ENCODE results near the gene SPRED1.

The SPRED1 gene

DNA sequence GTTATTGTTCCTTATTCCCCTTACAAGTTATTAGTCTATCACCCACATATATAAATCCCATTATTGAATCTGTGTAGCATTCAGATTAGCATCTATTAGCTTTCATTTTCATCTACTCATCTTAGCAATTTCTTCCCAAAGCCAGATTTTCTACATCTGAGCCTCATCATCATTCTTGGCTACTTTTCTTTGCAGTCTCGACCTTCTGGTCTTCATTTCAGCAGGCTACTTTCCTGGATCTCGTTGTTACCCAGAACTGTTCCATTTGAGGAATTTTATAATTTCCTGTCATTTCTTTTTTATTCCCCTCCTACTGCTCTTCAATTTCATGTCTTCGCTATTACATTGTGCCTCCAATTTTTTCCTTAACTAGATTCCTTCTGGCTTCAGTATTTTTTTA, 51.8 kb downstream of the SPRED1 start:
- no peak for DNase-seq (ENCODE audit: low read depth in 1 of 2, low spot score in 1 of 2)
- TF ChIP-seq SPI1 (IDR thresholded peaks at IDR 0.05; ENCODE audit: borderline replicate concordance, low read depth) (no peak), GABPA (IDR thresholded peaks at IDR 0.05; ENCODE audit: low read depth) (no peak), POLR2AphosphoS5 (IDR thresholded peaks at IDR 0.05; ENCODE audit: low read depth) (no peak)
- TF ChIP-seq, protein P1, sequence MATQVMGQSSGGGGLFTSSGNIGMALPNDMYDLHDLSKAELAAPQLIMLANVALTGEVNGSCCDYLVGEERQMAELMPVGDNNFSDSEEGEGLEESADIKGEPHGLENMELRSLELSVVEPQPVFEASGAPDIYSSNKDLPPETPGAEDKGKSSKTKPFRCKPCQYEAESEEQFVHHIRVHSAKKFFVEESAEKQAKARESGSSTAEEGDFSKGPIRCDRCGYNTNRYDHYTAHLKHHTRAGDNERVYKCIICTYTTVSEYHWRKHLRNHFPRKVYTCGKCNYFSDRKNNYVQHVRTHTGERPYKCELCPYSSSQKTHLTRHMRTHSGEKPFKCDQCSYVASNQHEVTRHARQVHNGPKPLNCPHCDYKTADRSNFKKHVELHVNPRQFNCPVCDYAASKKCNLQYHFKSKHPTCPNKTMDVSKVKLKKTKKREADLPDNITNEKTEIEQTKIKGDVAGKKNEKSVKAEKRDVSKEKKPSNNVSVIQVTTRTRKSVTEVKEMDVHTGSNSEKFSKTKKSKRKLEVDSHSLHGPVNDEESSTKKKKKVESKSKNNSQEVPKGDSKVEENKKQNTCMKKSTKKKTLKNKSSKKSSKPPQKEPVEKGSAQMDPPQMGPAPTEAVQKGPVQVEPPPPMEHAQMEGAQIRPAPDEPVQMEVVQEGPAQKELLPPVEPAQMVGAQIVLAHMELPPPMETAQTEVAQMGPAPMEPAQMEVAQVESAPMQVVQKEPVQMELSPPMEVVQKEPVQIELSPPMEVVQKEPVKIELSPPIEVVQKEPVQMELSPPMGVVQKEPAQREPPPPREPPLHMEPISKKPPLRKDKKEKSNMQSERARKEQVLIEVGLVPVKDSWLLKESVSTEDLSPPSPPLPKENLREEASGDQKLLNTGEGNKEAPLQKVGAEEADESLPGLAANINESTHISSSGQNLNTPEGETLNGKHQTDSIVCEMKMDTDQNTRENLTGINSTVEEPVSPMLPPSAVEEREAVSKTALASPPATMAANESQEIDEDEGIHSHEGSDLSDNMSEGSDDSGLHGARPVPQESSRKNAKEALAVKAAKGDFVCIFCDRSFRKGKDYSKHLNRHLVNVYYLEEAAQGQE (IDR thresholded peaks at IDR 0.05; ENCODE audit: insufficient replicate concordance, low read depth) = no peak
- TF ChIP-seq, protein P2, sequence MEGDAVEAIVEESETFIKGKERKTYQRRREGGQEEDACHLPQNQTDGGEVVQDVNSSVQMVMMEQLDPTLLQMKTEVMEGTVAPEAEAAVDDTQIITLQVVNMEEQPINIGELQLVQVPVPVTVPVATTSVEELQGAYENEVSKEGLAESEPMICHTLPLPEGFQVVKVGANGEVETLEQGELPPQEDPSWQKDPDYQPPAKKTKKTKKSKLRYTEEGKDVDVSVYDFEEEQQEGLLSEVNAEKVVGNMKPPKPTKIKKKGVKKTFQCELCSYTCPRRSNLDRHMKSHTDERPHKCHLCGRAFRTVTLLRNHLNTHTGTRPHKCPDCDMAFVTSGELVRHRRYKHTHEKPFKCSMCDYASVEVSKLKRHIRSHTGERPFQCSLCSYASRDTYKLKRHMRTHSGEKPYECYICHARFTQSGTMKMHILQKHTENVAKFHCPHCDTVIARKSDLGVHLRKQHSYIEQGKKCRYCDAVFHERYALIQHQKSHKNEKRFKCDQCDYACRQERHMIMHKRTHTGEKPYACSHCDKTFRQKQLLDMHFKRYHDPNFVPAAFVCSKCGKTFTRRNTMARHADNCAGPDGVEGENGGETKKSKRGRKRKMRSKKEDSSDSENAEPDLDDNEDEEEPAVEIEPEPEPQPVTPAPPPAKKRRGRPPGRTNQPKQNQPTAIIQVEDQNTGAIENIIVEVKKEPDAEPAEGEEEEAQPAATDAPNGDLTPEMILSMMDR (IDR thresholded peaks at IDR 0.05; ENCODE audit: insufficient read depth, low read length) = no peak
- H3K27ac ChIP-seq (replicated peaks) = no peak overlapping the region

DNA sequence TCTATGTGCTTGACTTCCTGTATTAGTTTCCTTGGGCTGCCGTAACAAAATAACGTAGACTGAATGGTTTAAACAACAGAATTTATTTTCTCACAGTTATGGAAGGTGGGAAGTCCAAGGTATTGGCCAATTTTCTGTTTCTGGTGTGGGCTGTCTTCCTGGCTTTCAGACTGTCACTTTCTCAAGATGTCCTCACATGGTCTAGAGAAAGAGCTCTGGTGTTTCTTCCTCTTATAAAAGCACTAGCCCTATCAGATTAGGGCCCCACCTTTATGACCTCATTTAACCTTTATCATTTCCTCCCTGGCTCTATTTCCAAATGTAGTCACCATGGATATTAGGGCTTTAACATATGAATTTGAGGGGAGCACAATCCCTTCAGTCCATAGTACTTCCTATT, 54.6 kb downstream of the SPRED1 start:
- Histone ChIP-seq H3K27me3 (ENCODE audit: insufficient read depth, poor library complexity, severe bottlenecking) (peaks cover 8% of the 10 kb centered on the region), H3K27ac (replicated peaks) (no peak overlapping the region), H3K4me3 (replicated peaks; ENCODE audit: insufficient read depth, low read length) (no peak overlapping the region)
- DNase-seq (ENCODE audit: low read depth in 1 of 2, low spot score in 1 of 2) = peak in 1 of 2 experiments; percentile 5
- no peak for TF ChIP-seq POLR2AphosphoS5 (IDR thresholded peaks at IDR 0.05; ENCODE audit: low read depth)
- TF ChIP-seq, protein P1 (IDR thresholded peaks at IDR 0.05; ENCODE audit: insufficient replicate concordance, low read depth) = no peak
- no peak for TF ChIP-seq GABPA (IDR thresholded peaks at IDR 0.05; ENCODE audit: low read depth)
- TF ChIP-seq, protein P2 (IDR thresholded peaks at IDR 0.05; ENCODE audit: insufficient read depth, low read length) = no peak
- TF ChIP-seq SPI1 (IDR thresholded peaks at IDR 0.05; ENCODE audit: borderline replicate concordance, low read depth) = no peak

More for the DNA sequence above, 51.8 kb downstream of the SPRED1 start:
- H3K4me3 ChIP-seq (replicated peaks; ENCODE audit: insufficient read depth, low read length) = no peak overlapping the region
- peaks cover 4% of the 10 kb centered on the region for H3K27me3 ChIP-seq (ENCODE audit: insufficient read depth, poor library complexity, severe bottlenecking)

DNA sequence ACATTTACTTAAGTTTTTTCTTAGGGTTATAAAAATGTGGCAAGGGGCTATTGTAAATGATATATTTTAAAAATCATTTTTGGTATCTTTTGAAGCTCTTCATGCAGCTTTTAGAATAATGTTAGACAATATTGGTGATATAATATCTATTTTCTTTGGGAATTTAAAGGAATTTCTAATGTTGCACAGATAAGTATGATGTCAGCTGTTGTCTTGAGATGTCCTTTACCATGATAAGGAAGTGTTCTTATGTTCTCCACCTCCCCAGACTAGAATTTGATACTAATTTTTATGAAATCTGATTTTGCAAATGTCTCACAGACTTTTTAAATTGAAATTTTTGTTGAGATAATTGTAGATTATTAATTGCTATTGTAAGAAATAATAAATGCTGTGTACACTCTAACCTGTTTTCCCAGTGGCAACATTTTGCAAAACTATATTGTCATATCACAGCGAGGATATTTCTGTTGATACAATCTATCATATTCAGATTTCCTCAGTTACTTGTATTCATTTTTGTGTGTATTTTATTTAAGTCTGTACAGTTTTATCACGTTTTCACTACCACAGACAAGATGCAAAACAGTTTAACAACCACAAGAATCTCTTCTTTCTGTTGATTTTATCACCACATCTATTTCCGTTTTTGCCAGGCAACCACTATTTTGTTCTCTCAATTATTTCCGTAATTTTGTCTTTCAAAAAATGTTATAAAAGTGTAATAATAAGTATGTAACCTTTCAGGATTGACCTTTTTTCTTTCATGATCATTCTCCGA, 55.4 kb downstream of the SPRED1 start:
- DNase-seq (ENCODE audit: low read depth in 1 of 2, low spot score in 1 of 2) = no peak
- TF ChIP-seq SPI1 (IDR thresholded peaks at IDR 0.05; ENCODE audit: borderline replicate concordance, low read depth) = no peak
- no peak for TF ChIP-seq POLR2AphosphoS5 (IDR thresholded peaks at IDR 0.05; ENCODE audit: low read depth)
- TF ChIP-seq, protein P1 (IDR thresholded peaks at IDR 0.05; ENCODE audit: insufficient replicate concordance, low read depth) = no peak
- H3K27me3 ChIP-seq (ENCODE audit: insufficient read depth, poor library complexity, severe bottlenecking) = peaks cover 8% of the 10 kb centered on the region
- H3K27ac ChIP-seq (replicated peaks) = no peak overlapping the region
- no peak overlapping the region for H3K4me3 ChIP-seq (replicated peaks; ENCODE audit: insufficient read depth, low read length)

All from HL-60 (cell line).